ENCODE results near the gene GAGE2A.
"Not testable (repeated sequence)": the region's sequence is repeated elsewhere in the genome, so short reads cannot be mapped to it uniquely, and the experiment has no call there.

GAGE2A gene, protein sequence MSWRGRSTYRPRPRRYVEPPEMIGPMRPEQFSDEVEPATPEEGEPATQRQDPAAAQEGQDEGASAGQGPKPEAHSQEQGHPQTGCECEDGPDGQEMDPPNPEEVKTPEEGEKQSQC

DNA sequence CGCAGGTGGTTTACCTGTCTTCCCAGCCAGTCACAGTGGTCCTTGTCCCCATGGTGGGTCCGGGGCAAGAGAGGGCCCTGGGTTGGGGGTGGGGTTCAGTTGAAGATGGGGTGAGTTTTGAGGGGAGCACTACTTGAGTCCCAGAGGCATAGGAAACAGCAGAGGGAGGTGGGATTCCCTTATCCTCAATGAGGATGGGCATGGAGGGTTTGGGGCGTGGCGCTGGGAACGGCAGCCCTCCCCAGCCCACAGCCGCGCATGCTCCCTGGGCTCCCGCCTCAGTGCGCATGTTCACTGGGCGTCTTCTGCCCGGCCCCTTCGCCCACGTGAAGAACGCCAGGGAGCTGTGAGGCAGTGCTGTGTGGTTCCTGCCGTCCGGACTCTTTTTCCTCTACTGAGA lies at the start of gene GAGE2A:
Gene GAGE2A, plus strand, starts transcription at position 301 of the 400 bp plus-strand sequence. CDS start 1,155 bp downstream, outside the sequence.
- H3K27ac Mint-ChIP-seq; H3K27me3 Mint-ChIP-seq (ENCODE audit: low read depth, poor library complexity); H3K4me3 Mint-ChIP-seq; H3K4me1 Mint-ChIP-seq; H3K36me3 Mint-ChIP-seq (ENCODE audit: low read depth); DNase-seq; H3K9me3 Mint-ChIP-seq: not testable (repeated sequence)

DNA sequence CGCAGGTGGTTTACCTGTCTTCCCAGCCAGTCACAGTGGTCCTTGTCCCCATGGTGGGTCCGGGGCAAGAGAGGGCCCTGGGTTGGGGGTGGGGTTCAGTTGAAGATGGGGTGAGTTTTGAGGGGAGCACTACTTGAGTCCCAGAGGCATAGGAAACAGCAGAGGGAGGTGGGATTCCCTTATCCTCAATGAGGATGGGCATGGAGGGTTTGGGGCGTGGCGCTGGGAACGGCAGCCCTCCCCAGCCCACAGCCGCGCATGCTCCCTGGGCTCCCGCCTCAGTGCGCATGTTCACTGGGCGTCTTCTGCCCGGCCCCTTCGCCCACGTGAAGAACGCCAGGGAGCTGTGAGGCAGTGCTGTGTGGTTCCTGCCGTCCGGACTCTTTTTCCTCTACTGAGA lies 47.9 kb upstream of the GAGE2A start, which contains the start of gene GAGE12D:
Gene GAGE12D, plus strand, starts transcription at position 301 of the 400 bp plus-strand sequence. CDS start 1,155 bp downstream, outside the sequence.
- H3K4me3 Mint-ChIP-seq; H3K36me3 Mint-ChIP-seq (ENCODE audit: low read depth); H3K27ac Mint-ChIP-seq; H3K9me3 Mint-ChIP-seq; H3K27me3 Mint-ChIP-seq (ENCODE audit: low read depth, poor library complexity); H3K4me1 Mint-ChIP-seq; DNase-seq: not testable (repeated sequence)

DNA sequence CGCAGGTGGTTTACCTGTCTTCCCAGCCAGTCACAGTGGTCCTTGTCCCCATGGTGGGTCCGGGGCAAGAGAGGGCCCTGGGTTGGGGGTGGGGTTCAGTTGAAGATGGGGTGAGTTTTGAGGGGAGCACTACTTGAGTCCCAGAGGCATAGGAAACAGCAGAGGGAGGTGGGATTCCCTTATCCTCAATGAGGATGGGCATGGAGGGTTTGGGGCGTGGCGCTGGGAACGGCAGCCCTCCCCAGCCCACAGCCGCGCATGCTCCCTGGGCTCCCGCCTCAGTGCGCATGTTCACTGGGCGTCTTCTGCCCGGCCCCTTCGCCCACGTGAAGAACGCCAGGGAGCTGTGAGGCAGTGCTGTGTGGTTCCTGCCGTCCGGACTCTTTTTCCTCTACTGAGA lies 38.3 kb upstream of the GAGE2A start, which contains the start of gene GAGE12E:
Gene GAGE12E, plus strand, starts transcription at position 301 of the 400 bp plus-strand sequence. CDS start 1,155 bp downstream, outside the sequence.
- DNase-seq; H3K9me3 Mint-ChIP-seq; H3K27me3 Mint-ChIP-seq (ENCODE audit: low read depth, poor library complexity); H3K4me1 Mint-ChIP-seq; H3K4me3 Mint-ChIP-seq; H3K36me3 Mint-ChIP-seq (ENCODE audit: low read depth); H3K27ac Mint-ChIP-seq: not testable (repeated sequence)

DNA sequence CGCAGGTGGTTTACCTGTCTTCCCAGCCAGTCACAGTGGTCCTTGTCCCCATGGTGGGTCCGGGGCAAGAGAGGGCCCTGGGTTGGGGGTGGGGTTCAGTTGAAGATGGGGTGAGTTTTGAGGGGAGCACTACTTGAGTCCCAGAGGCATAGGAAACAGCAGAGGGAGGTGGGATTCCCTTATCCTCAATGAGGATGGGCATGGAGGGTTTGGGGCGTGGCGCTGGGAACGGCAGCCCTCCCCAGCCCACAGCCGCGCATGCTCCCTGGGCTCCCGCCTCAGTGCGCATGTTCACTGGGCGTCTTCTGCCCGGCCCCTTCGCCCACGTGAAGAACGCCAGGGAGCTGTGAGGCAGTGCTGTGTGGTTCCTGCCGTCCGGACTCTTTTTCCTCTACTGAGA lies 28.8 kb upstream of the GAGE2A start, which contains the start of gene GAGE12F:
Gene GAGE12F, plus strand, starts transcription at position 301 of the 400 bp plus-strand sequence. CDS start 1,155 bp downstream, outside the sequence.
- DNase-seq; H3K36me3 Mint-ChIP-seq (ENCODE audit: low read depth); H3K9me3 Mint-ChIP-seq; H3K27me3 Mint-ChIP-seq (ENCODE audit: low read depth, poor library complexity); H3K4me3 Mint-ChIP-seq; H3K27ac Mint-ChIP-seq; H3K4me1 Mint-ChIP-seq: not testable (repeated sequence)

DNA sequence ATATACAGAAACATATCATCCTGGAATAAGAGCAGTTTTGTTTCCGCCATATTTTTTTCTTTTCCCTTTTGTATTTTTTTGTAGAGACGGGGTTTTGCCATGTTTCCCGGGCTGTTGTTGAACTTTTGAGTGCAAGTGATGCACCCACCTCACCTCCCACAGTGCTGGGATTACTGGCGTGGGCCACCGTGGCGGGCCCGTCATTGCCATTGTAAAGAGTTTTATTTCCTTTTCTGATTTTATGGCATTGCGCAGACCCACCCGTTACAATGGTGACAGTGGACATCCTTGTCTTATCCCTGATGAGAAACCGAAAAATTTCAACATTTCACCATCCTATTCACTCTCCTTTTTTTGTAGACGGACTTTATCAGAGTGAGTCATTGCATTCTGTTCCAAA lies 20.6 kb upstream of the GAGE2A start:
- H3K36me3 Mint-ChIP-seq (ENCODE audit: low read depth); H3K4me1 Mint-ChIP-seq; H3K27me3 Mint-ChIP-seq (ENCODE audit: low read depth, poor library complexity); H3K9me3 Mint-ChIP-seq; H3K27ac Mint-ChIP-seq; H3K4me3 Mint-ChIP-seq; DNase-seq: not testable (repeated sequence)

DNA sequence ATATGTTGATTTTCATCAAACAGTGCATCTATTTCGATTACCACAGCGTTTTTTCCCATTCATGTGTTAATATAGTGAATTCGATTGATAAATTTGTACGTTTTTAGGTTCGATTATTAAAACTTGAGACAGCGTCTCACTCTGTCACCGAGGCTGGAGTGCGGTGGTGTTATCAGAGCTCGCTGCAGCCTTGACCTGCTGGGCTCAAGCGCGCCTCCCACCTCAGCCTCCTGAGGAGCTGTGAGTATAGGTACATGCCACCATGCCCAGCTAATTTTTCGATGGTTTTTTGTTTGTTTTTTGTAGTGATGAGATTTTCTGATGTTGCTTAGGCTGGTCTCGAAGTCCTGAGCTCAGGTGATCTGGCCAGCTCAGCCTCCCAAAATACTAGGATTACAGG lies 20.1 kb upstream of the GAGE2A start:
- H3K4me1 Mint-ChIP-seq; H3K27me3 Mint-ChIP-seq (ENCODE audit: low read depth, poor library complexity); DNase-seq; H3K9me3 Mint-ChIP-seq; H3K4me3 Mint-ChIP-seq; H3K36me3 Mint-ChIP-seq (ENCODE audit: low read depth); H3K27ac Mint-ChIP-seq: not testable (repeated sequence)

DNA sequence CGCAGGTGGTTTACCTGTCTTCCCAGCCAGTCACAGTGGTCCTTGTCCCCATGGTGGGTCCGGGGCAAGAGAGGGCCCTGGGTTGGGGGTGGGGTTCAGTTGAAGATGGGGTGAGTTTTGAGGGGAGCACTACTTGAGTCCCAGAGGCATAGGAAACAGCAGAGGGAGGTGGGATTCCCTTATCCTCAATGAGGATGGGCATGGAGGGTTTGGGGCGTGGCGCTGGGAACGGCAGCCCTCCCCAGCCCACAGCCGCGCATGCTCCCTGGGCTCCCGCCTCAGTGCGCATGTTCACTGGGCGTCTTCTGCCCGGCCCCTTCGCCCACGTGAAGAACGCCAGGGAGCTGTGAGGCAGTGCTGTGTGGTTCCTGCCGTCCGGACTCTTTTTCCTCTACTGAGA lies 19.2 kb upstream of the GAGE2A start, which contains the start of gene GAGE12G:
Gene GAGE12G, plus strand, starts transcription at position 301 of the 400 bp plus-strand sequence. CDS start 1,155 bp downstream, outside the sequence.
- H3K4me3 Mint-ChIP-seq; H3K4me1 Mint-ChIP-seq; H3K27me3 Mint-ChIP-seq (ENCODE audit: low read depth, poor library complexity); H3K36me3 Mint-ChIP-seq (ENCODE audit: low read depth); H3K27ac Mint-ChIP-seq; H3K9me3 Mint-ChIP-seq; DNase-seq: not testable (repeated sequence)

DNA sequence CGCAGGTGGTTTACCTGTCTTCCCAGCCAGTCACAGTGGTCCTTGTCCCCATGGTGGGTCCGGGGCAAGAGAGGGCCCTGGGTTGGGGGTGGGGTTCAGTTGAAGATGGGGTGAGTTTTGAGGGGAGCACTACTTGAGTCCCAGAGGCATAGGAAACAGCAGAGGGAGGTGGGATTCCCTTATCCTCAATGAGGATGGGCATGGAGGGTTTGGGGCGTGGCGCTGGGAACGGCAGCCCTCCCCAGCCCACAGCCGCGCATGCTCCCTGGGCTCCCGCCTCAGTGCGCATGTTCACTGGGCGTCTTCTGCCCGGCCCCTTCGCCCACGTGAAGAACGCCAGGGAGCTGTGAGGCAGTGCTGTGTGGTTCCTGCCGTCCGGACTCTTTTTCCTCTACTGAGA lies 9.6 kb upstream of the GAGE2A start, which contains the start of gene GAGE12H:
Gene GAGE12H, plus strand, starts transcription at position 301 of the 400 bp plus-strand sequence. CDS start 1,155 bp downstream, outside the sequence.
- H3K36me3 Mint-ChIP-seq (ENCODE audit: low read depth); DNase-seq; H3K27ac Mint-ChIP-seq; H3K9me3 Mint-ChIP-seq; H3K27me3 Mint-ChIP-seq (ENCODE audit: low read depth, poor library complexity); H3K4me3 Mint-ChIP-seq; H3K4me1 Mint-ChIP-seq: not testable (repeated sequence)

DNA sequence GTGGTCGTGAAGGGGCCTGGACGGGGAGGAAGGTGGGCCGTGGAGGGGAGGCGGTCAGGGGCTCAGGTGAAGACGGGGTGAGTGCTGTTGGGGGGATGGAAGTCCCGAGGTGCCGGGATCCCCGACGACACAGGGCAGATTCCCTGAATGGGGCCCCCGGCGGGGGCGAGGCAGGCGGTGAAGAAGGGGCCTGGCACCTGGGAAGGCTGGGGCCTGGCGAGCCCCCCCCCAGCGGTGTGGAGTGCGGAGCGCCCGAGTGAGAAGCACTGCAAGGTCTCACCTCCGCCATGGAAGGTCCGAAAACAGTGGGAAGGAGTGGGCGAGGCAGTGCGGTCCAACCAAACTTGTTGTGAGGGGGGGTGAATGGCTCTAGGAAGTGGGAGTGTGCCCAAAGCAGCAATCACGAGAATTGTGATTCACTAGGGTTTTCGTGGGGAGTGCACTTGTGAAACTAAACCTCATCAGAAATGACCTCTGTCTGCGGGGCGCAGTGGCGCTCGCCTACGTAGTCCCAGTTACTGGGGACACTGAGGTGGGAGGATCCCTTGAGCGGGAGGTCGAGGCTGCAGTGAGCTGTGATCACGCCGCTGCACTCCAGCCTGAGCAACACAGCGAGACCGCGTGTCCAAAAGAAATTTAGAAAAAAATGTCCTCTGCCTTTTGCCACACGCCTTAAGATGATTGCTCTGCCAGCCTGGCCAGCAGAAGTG lies 628 bp downstream of the GAGE2A start:
- not testable (repeated sequence) for H3K9me3 Mint-ChIP-seq; H3K27me3 Mint-ChIP-seq (ENCODE audit: low read depth, poor library complexity); H3K4me1 Mint-ChIP-seq; H3K4me3 Mint-ChIP-seq; H3K36me3 Mint-ChIP-seq (ENCODE audit: low read depth); H3K27ac Mint-ChIP-seq
- DNase-seq: peak; percentile 5

DNA sequence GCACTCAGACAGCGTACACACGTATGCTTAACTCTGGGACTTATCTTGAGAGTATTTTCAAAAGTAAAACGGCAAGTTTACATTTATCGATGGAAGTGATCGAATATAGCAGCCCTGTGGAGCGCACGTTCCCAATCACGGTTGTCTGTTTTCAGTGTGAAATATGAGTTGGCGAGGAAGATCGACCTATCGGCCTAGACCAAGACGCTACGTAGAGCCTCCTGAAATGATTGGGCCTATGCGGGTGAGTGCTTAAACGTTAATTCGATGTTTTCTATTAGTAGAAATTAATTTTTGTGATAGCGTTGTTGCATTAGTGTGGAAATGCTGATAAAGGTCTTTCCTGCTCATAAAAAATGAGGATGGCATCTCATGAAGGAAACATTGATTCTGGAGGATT lies 1.2 kb downstream of the GAGE2A start:
- H3K9me3 Mint-ChIP-seq; H3K36me3 Mint-ChIP-seq (ENCODE audit: low read depth); H3K4me1 Mint-ChIP-seq; H3K4me3 Mint-ChIP-seq; H3K27ac Mint-ChIP-seq; DNase-seq; H3K27me3 Mint-ChIP-seq (ENCODE audit: low read depth, poor library complexity): not testable (repeated sequence)

DNA sequence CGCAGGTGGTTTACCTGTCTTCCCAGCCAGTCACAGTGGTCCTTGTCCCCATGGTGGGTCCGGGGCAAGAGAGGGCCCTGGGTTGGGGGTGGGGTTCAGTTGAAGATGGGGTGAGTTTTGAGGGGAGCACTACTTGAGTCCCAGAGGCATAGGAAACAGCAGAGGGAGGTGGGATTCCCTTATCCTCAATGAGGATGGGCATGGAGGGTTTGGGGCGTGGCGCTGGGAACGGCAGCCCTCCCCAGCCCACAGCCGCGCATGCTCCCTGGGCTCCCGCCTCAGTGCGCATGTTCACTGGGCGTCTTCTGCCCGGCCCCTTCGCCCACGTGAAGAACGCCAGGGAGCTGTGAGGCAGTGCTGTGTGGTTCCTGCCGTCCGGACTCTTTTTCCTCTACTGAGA lies 9.4 kb downstream of the GAGE2A start, which contains the start of gene GAGE1:
Gene GAGE1, plus strand, starts transcription at position 301 of the 400 bp plus-strand sequence. CDS start 1,155 bp downstream, outside the sequence.
- H3K4me3 Mint-ChIP-seq; H3K9me3 Mint-ChIP-seq; H3K27ac Mint-ChIP-seq; DNase-seq; H3K36me3 Mint-ChIP-seq (ENCODE audit: low read depth); H3K27me3 Mint-ChIP-seq (ENCODE audit: low read depth, poor library complexity); H3K4me1 Mint-ChIP-seq: not testable (repeated sequence)

Measured in nephron progenitor cell (in vitro differentiated cells).